Prostate gland (tissue), 2 donors: ENCODE results near the gene HIGD1B.

ENCODE experiments used
- POLR2A ChIP-seq: fragments of 450-650 bp; IDR thresholded peaks from one replicate; pipeline ENCODE4 v1.6.1; 2016; ENCODE audit warnings: antibody characterized with exemption, mild to moderate bottlenecking
- POLR2AphosphoS5 ChIP-seq: sonication (generic); formaldehyde crosslinking; IDR thresholded peaks from one replicate; pipeline ENCODE4 v1.6.1; 2017; ENCODE audit warnings: antibody characterized with exemption
- TF ChIP-seq, protein P1 (sequence below), 4 experiments: fragments of 200-600 bp in 2 of 4; fragments of 450-650 bp in 2 of 4; sonication (generic) in 2 of 4; IDR thresholded peaks; 1 replicate in 3 of 4; 2 replicates in 1 of 4; pipeline ENCODE4 v1.5.1; 2016 to 2019; ENCODE audit warnings: antibody characterized with exemption in 4 of 4, mild to moderate bottlenecking in 2 of 4, moderate library complexity in 2 of 4

DNA sequence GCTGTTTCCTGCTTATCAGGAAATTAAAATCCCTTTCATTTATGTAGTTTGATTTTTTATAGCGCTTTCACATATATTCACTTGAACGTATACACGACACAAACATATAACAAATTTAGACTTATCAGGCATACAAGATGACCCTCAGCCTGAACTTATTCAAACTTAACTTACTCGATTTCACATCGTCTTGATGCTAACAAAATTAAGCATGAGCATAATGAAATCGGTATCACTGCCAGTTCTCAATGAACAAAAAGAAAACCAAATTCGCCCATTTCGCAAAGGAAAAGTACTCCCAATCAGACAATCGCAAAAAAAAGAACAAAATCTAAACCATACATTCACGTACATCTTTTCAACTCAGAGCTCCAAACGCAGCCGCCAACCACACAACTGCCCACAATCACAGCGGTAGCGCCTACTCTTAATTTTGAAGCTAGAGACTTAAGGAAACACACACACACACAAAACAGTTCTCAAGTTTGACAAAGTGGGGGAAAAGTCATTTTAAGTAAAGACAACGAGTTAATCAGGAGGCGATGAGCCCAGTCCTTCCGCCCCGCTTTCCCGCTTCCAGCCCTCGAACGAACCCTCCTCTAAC is 18.7 kb upstream of the HIGD1B start:
- TF ChIP-seq, protein P1, sequence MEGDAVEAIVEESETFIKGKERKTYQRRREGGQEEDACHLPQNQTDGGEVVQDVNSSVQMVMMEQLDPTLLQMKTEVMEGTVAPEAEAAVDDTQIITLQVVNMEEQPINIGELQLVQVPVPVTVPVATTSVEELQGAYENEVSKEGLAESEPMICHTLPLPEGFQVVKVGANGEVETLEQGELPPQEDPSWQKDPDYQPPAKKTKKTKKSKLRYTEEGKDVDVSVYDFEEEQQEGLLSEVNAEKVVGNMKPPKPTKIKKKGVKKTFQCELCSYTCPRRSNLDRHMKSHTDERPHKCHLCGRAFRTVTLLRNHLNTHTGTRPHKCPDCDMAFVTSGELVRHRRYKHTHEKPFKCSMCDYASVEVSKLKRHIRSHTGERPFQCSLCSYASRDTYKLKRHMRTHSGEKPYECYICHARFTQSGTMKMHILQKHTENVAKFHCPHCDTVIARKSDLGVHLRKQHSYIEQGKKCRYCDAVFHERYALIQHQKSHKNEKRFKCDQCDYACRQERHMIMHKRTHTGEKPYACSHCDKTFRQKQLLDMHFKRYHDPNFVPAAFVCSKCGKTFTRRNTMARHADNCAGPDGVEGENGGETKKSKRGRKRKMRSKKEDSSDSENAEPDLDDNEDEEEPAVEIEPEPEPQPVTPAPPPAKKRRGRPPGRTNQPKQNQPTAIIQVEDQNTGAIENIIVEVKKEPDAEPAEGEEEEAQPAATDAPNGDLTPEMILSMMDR (IDR thresholded peaks at IDR 0.05), result no peak
- TF ChIP-seq POLR2A (no peak), POLR2AphosphoS5 (no peak)
